ENCODE measurements around the gene SERPINA6.
"Not testable (repeated sequence)": the region's sequence is repeated elsewhere in the genome, so short reads cannot be mapped to it uniquely, and the experiment has no call there.

Gene SERPINA6

DNA sequence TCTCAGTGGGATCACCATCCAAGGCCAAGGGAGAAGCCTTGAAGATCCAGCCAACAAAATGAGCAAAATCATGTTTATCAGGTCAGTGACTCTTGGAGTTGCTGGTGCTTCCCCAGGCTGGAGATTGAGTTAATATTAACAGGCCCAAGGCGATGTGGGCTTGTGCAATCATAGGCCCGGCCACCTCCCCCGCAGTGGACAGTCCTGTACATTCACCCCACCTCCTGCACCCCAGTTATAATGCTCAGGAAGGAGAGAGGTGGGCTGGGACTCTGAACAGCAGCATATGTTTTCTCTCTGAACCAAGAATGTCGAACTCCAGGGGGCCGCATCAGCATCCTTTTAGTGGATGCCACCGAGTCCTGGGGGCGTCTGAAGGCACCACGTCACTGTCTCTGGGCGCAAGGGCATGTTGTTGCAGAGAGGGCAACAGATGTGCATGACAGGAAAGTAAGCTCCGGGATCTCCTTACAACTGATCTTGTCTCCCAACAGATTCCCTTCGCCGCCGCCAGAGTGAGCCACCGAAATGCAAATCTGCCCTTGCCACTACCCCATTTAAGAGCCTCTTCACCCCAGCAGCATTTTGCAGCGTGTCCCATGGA lies 32.2 kb upstream of the SERPINA6 start:
- in situ Hi-C loops (cut with MboI; ENCODE audit: low sequenced_read_pairs), result no loop called here

DNA sequence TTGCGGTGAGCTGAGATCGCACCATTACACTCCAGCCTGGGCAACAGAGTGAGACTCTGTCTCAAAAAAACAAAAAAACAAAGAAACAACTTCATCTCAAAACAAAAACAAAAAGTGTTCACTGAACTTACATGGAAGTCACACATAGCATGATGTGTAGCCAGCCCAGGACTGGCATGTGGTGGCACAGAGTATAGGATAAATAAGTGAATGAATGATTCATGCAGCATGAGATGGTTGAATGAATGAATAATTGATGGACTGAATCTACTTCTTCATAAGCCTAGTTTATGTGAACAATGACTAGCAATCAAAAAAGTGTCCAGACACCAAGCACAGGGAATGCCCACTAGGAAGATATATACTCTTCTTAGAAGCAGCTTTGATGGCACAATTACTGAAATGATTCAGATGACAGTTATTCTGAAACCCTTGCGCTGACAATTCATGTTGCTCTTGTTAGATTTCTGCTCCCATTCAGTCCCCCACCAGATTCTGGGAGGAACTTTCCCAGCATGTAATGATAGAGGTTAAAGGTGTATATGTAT lies 31.6 kb upstream of the SERPINA6 start:
- in situ Hi-C loops (cut with MboI; ENCODE audit: low sequenced_read_pairs), result no loop called here

DNA sequence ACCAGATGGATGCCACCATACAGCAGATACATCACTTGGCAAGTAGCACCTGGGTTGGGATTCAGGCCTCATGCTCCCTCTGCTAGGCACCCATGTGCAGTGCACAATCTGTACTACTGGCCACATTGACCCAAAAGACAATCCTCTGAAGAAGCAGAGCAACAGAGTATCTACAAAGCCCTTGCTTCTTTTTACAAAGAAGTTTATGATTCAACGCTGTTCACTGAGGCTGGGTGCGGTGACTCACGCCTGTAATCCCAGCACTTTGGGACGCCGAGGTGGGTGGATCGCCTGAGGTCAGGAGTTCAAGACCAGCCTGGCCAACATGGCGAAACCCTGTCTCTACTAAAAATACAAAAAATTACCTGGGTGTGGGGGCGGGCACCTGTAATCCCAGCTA lies 31.1 kb upstream of the SERPINA6 start:
- in situ Hi-C loops (cut with MboI; ENCODE audit: low sequenced_read_pairs), result not testable (repeated sequence)

GRCh38 chr14:94349276-94349675 lies 26.1 kb upstream of the SERPINA6 start:
- in situ Hi-C loops (cut with MboI; ENCODE audit: low sequenced_read_pairs), result no loop called here

GRCh38 chr14:94348836-94349235 lies 25.7 kb upstream of the SERPINA6 start:
- in situ Hi-C loops (cut with MboI; ENCODE audit: low sequenced_read_pairs), result no loop called here

DNA sequence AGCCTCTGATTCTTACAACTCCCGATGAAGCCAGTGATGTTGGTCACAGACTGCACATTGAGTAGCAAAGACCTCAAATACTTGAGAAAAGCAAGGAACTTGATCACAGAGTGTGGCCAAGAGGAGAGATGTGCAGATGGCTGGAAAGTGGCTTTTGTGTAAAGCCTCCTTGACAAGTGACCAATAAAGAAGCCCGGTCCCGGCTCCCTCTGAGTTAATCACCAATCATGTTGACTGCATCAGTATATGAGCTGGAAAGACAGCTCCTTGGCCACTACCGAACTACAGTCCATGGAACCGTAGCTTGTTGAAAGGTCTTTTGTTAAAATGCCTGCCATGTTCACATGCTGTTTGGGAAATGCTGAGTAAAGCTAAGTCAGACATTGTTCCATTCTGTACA lies 23.7 kb upstream of the SERPINA6 start:
- in situ Hi-C loops (cut with MboI; ENCODE audit: low sequenced_read_pairs), result no loop called here

- in situ Hi-C loops (cut with MboI; ENCODE audit: low sequenced_read_pairs), result not testable (repeated sequence)
Measured at GRCh38 chr14:94346065-94346786, 23.1 kb upstream of the SERPINA6 start.

DNA sequence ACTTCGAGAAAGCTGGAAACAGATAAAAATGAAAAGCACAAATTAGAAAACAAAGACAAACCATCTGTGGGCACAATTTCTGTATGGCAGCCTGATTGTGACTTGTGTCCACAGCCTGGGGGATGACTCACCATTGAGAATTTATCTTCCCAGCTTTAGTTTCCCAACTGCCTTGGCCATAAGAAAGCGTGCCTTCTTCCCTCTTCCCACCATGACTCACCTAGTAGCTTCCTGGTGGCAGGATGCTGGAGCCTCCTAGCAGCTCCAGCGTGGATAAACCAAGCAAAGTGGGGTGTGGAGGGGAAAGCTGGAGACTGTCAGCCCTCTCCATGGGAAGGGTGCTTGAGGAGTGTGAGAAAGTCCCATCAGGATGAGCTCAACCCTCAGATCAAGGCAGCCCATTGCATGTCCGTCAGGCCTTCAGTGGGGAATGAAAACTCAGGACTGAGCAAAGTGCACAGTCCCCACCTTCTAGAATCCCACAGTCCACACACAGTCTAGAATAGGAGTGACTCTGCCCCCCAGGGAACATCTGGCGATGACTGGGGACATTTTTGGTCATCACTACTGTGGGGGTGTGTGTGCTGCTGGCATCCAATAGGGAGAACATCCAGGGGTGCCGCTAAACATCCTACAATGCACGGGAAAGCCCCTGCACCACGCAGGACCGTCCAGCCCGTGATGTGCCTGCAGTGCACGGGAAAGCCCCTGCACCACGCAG lies 22.4 kb upstream of the SERPINA6 start:
- in situ Hi-C loops (cut with MboI; ENCODE audit: low sequenced_read_pairs), result no loop called here

GRCh38 chr14:94344389-94344788 lies 21.3 kb upstream of the SERPINA6 start:
- in situ Hi-C loops (cut with MboI; ENCODE audit: low sequenced_read_pairs), result no loop called here

DNA sequence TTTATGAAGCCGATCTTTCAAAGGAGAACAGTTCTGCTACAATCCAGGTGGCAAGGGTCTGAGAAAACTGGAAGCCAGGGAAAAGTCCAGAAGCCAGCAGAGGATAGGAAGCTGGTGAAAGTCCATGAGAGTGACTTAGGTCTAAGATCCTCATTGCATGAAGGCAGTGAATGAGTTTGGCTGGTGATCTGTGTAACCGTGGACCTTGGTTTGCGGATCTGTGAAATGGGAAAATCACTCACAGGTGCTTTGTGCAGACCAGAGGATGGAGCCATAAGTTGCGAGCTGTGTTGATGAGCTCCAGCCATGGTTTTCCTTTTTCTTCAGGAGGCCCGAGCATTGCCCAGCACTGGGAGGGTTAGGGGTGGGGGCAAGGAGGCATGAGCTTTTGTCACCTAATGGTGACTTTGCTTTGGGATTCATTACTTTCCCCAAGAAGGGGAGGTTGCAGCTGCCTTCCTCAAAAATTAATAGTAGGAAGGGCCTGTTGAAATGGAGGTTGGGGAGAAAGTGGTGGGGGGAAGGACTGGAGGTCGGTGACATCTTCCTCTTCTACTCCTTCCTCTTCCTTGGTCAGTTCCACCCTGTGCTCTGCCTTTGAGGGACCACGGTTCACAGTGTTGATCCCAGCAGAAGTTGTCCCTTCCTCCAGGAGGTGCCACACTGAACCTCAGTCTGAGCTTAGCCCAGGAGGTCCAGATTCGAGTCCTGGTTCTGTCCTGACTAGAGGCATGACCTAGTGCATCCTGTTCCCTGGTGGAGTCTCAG lies 20.3 kb upstream of the SERPINA6 start:
- in situ Hi-C loops (cut with MboI; ENCODE audit: low sequenced_read_pairs), result no loop called here

- in situ Hi-C loops (cut with MboI; ENCODE audit: low sequenced_read_pairs), result no loop called here
Measured at GRCh38 chr14:94342334-94342934, 19.3 kb upstream of the SERPINA6 start.

GRCh38 chr14:94341656-94342333 lies 18.7 kb upstream of the SERPINA6 start:
- in situ Hi-C loops (cut with MboI; ENCODE audit: low sequenced_read_pairs), result no loop called here

DNA sequence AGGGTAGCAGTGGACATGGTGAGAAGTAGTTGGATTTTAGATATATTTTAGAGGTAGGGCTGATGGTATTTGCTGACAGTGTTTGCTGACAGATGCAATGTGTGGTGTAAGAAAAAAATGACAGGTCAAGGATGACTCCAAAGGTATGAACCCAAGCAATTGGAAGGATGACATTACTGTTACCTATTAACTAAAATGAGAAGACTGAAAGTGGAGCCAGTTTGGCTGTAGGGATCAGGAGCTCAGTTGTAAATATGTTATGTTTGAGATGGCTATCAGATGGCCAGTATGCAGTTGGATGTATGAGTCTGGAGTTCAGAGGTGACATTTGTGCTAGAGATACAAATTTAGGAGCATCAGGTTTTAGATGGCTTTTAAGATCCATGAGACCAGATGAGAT lies 17.4 kb upstream of the SERPINA6 start:
- in situ Hi-C loops (cut with MboI; ENCODE audit: low sequenced_read_pairs), result no loop called here

DNA sequence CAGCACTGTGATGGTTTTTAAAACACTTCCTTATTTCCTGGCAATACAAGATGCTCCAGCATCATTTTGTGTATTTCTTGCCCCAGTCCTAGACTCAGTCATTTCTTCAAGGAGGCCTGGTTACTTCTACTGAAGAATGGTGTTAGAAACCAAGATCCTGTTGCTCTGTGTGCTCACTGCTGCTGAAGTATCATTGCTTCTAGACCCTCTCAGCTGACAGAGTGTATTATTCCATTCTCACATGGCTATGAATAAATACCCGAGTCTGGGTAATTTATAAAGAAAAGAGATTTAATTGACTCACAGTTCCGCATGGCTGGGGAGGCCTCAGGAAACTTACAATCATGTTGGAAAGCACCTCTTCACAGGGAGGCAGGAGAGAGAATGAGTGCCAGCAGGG lies 14.9 kb upstream of the SERPINA6 start:
- in situ Hi-C loops (cut with MboI; ENCODE audit: low sequenced_read_pairs), result no loop called here

DNA sequence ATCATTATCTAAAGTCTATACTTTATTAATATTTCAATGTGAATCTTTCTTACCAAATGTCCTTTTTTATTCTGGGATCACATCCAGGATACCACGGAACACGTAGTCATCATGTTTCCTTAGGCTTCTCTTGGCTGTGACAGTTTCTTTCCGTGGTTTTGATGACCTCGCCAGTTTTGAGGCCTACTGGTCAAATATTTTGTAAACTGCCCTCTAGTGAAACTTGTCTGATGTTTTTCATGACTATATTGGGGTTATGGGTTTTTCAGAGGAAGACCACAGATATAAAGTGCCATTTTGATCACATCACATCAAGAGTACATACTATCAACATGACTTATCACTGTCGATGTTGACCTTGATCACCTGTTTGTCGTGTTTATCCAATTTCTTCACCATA lies 14.1 kb upstream of the SERPINA6 start:
- in situ Hi-C loops (cut with MboI; ENCODE audit: low sequenced_read_pairs), result no loop called here

DNA sequence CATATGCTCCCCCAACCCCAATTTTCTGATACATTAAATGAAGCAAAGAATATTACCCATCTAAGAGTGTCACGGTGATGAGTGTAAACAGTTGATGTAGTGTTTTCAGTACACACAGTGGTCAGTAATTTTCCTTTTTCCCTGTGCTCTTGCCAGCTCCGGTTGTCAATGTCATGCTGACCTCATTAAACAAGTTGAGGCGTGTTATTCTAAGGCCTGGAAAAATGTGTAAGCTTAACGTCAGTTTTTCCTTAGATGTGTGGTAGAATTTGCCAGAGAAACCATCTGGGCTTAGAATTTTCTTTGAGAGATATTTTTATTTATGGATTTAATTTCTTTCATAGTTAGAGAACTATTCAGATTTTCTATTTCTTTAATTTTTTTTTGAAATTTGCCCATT lies 11.7 kb upstream of the SERPINA6 start:
- in situ Hi-C loops (cut with MboI; ENCODE audit: low sequenced_read_pairs), result no loop called here

DNA sequence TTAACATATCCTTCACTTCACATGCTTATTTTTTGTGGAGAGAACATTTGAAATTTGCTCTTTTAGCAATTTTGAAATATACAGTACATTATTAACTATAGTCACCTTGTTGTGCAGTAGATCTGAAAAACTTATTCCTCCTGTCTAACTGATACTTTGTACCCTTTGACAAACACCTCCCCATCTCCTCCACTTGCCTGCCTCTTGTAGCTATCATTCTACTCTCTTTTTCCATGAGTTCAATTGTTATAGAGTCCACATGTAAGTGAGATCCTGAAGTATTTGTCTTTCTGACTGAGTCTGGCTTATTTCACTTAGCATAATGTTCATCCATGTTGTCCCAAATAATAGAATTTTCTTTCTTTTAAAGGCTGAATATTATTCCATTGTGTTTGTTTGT lies 9.5 kb upstream of the SERPINA6 start:
- in situ Hi-C loops (cut with MboI; ENCODE audit: low sequenced_read_pairs), result no loop called here

DNA sequence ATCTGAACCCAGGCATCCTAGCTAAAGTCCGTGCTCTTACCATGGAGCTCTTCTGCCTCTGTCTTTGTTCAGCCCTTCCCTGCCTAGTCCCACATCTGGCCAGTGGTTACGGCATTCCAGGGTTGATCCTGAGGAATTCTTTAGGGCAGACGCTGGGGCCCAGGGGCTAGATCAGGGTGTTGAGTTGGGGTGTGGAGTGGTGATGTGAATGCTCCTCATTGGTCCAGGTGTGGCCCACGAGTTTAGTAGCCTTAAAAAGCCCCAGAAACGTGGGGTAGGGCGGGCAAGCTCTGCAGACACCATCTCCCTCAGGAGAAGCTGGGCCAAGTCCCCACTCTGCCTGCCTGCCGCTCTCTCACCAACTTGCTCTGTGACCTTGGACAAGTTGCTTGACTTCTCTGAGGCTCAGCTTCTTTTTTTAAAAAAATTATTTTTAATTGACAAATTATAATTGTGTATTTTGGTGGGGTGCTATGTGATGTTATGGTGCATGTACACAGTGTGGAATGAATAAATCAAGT lies 9.0 kb upstream of the SERPINA6 start:
- in situ Hi-C loops (cut with MboI; ENCODE audit: low sequenced_read_pairs), result no loop called here

DNA sequence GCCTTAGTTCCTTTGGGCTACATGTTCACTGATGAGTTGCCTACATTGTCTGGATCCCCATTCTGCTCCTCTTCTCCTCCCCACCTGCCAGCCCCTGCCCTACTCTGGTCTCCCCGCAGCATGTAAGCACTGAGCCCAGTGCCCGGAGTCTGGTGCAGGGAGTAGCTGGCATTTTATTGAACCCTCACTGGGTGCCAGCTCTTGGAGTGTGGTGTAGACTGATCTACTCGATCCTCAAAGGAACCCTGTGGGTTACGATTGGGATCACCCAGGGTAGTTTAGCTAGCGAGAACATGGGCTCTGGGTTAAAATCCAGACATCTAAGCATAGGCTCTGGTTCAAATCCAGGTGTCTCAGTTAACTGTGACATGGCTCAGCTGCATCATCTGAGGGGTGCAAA lies 8.3 kb upstream of the SERPINA6 start:
- in situ Hi-C loops (cut with MboI; ENCODE audit: low sequenced_read_pairs), result no loop called here

DNA sequence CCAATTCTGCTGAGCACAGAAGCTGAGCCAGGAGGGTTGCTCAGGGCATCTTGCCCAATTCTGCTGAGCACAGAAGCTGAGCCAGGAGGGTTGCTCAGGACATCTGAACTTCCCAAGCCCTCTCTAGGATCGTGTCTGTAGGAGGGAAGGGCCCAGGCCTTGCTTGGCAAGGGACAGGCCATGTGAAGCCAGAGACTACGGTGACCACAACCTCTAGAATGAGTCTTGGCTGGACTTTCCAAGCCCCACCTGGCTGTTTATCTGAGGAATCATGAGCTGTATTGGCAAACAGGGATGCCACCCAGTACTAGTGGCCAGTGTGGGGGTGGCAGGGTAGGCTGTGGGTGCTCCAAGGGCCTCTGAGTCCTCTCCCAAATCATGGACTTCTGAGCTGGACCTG lies 7.7 kb upstream of the SERPINA6 start:
- in situ Hi-C loops (cut with MboI; ENCODE audit: low sequenced_read_pairs), result no loop called here
